ENCODE data around the gene RALGAPA1.

The RALGAPA1 gene

GRCh38 chr14:35533357-35534207 lies 275.5 kb downstream of the RALGAPA1 start, which contains the start of gene INSM2:
INSM2 (plus strand) TSS chr14:35534164; CDS start chr14:35534253, 89 bp downstream.
- DNase-seq: peak; percentile 77

GRCh38 chr14:35532783-35533356 lies 276.2 kb downstream of the RALGAPA1 start:
- DNase-seq: no peak

DNA sequence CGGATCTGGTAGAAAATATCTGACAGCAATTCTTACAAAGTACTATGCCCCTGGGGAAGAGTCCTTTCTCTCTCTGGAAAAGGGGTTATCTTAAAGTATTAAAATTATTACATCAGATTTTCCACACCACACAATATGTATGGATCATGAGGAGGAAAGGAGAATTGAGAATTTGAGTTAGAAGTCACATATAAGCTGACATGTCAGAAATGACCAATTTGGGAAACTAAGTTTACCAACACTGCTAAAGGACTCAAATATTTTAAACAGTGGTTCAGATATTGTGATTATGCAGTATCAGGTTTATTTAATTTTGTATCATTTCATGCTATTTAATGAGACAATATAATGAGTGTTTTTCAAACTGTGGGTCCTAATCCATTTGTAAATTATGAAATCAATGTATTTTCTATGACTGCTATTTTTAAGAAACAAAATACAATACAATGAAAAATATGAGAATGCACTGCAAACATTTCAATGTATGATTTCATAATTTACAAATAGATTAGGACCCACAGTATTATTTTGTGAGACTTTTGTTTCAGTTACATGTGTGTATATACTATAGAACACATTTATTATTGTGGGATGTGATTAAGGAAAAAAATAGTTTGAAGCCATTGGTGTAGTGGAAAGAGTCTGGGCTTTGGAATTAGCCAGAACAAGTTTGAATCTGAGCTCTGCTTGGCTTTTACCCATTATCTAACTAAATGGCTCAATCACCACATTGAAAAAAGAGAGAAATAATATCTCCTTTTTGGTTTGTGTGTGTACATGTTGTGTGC lies 276.9 kb downstream of the RALGAPA1 start:
- DNase-seq: no peak

- no peak for DNase-seq
These were observed 282.1 kb downstream of the RALGAPA1 start for GRCh38 chr14:35526962-35527361.

GRCh38 chr14:35525695-35526094 lies 283.4 kb downstream of the RALGAPA1 start:
- DNase-seq: no peak

DNA sequence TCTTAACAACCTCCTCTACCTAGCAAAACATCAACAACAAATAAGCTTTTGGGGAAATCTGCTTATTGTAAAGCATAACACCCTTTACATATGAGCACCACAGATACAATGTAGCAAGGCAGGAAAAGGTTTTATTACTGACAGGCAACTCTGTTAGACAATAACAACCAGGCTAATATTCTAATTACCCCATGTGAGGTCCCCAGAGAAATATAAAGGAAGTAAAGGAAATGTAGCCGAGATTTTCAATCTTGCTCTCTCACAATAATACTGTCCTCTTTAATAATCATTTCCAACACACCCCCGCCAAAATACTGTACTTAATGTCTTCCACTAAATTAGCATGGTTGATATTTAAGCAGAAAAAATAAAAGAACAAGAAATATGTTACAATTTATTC lies 289.1 kb downstream of the RALGAPA1 start:
- DNase-seq: no peak

DNA sequence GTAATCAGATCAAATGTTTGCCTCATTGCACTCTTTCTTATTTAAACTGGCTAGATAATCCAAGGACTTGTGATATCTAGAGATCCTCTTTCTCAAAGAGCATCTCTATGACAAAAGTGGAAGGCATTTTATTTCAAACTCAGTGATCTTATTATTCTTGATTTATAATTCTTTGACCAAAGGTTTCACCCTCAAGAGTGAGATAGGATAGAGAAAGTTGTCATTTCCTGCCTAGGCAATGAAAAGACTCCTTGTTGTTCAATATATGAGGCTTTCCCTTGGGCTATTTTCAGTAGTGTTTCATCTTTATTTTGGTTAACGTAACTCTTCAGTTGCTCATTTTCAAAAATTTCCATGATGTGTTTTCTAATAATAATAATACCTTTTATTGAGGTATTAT lies 293.2 kb downstream of the RALGAPA1 start:
- no peak for DNase-seq

- DNase-seq: no peak
These were observed 296.3 kb downstream of the RALGAPA1 start for GRCh38 chr14:35512765-35513164.

- no peak for DNase-seq
These were observed 299.2 kb downstream of the RALGAPA1 start for GRCh38 chr14:35509846-35510245.

- DNase-seq: no peak
These were observed 302.2 kb downstream of the RALGAPA1 start for GRCh38 chr14:35506927-35507326.

DNA sequence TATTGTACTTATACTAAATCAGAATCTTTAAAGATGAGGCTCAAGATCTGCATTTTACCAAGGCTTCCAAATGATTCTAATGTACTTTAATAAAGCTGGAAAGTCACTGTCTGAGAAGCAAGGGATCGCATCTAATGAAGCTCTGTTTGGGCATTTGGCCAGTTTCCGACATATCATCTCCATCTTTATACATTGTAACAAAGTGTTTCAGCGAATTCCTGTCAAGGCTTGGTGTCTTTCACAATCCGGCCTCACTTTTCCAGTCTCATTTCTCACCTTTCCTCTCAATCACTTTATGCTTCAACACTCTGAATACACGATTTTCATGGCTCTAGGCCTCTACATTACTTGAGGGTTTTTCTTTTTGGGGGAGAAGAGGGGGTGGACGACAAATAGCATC lies 302.6 kb downstream of the RALGAPA1 start:
- DNase-seq: no peak

DNA sequence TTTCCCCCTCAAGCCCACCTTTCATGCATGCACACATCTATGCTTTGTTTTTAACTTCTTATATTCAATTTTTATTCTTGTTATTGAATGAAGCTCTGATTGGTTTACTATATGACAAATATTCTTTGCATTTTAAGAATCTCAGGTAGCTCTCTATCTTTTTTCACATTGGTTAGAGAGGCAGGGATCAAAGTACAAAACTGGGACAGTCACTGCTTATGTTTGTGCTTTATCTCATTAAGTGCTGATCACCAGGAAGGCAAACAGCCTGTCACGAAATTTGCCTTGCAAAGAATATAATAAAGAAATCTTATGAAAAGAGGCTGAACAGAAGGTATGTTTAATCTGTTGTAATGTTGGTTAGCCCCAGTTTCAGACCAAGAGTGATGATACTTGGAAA lies 304.8 kb downstream of the RALGAPA1 start:
- DNase-seq: no peak

- no peak for DNase-seq
These were observed 305.4 kb downstream of the RALGAPA1 start for GRCh38 chr14:35503646-35504045.

DNA sequence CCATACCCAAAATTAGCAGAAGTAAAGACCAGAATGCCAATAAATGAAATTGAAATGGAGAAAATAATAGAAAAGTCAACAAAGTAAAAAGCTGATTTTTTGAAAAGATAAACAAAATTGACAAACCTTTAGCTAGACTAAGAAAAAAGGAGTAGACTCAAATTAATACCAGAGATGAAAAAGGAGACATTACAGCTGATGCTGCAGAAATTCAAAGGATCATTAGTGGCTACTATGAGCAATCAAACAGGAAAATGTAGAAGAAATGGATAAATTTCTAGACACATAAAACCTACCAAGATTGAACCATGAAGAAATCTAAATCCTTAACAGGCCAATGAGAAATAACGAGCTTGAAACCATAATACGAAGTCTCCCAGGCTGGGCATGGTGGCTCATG lies 309.9 kb downstream of the RALGAPA1 start:
- DNase-seq: no peak

- DNase-seq: no peak
These were observed 313.8 kb downstream of the RALGAPA1 start for GRCh38 chr14:35495278-35495677.

- no peak for DNase-seq
These were observed 316.5 kb downstream of the RALGAPA1 start for GRCh38 chr14:35492569-35493014.
